Mesenchymal stem cell (in vitro differentiated cells and primary cell): ENCODE results near the gene ALPP.

ENCODE experiments used
- DNase-seq: peaks from one replicate; pipeline ENCODE4 v3.0.0-alpha.2; 2013
- H2AFZ ChIP-seq: one replicate; pipeline ENCODE4 v1.6.1; 2013; ENCODE audit warnings: low read depth, mild to moderate bottlenecking, control low read depth, inconsistent platforms, low read length, moderate library complexity
- H2AK5ac ChIP-seq: 2 replicates; pipeline ENCODE4 v1.6.1; 2013; ENCODE audit warnings: low read length, moderate library complexity, mild to moderate bottlenecking, inconsistent platforms; ENCODE audit not compliant: severe bottlenecking
- H2BK120ac ChIP-seq: one replicate; pipeline ENCODE4 v1.6.1; 2013; ENCODE audit warnings: low read depth, mild to moderate bottlenecking, inconsistent platforms, low read length, moderate library complexity
- H2BK12ac ChIP-seq, 2 experiments: one replicate each; pipeline ENCODE4 v1.6.1; 2013; ENCODE audit warnings: inconsistent platforms in 2 of 2, low read length in 2 of 2, mild to moderate bottlenecking in 2 of 2, moderate library complexity in 2 of 2, control low read depth in 1 of 2
- H2BK15ac ChIP-seq: one replicate; pipeline ENCODE4 v1.6.1; 2013; ENCODE audit warnings: mild to moderate bottlenecking, low read depth, inconsistent platforms; ENCODE audit not compliant: poor library complexity, severe bottlenecking
- H2BK5ac ChIP-seq: 2 replicates; pipeline ENCODE4 v1.6.1; 2013; ENCODE audit warnings: low read depth, mild to moderate bottlenecking, low read length, control low read depth, inconsistent platforms; ENCODE audit not compliant: poor library complexity, severe bottlenecking
- H3K14ac ChIP-seq, 2 experiments: one replicate each; pipeline ENCODE4 v1.6.1; 2013; ENCODE audit warnings: inconsistent platforms in 2 of 2, low read length in 2 of 2, control low read depth in 1 of 2, mild to moderate bottlenecking in 1 of 2, moderate library complexity in 1 of 2
- H3K18ac ChIP-seq, 2 experiments: one replicate each; pipeline ENCODE4 v1.6.1; 2013; ENCODE audit warnings: inconsistent platforms in 2 of 2, low read length in 2 of 2, control low read depth in 1 of 2, low read depth in 1 of 2, mild to moderate bottlenecking in 1 of 2
- H3K23ac ChIP-seq, 2 experiments: one replicate each; pipeline ENCODE4 v1.6.1; 2013; ENCODE audit warnings: inconsistent platforms in 2 of 2, low read length in 2 of 2, mild to moderate bottlenecking in 2 of 2, moderate library complexity in 2 of 2, control low read depth in 1 of 2
- H3K27ac ChIP-seq: 2 replicates; pipeline ENCODE4 v1.5.1; 2013; ENCODE audit warnings: mild to moderate bottlenecking, moderate library complexity, low read length, control low read depth, inconsistent platforms; ENCODE audit not compliant: poor library complexity, severe bottlenecking
- H3K27me3 ChIP-seq, 2 experiments: 2 replicates each; pipeline versions ENCODE4 v1.6.1 to v1.7.0; 2013; ENCODE audit warnings: low read length in 2 of 2, mild to moderate bottlenecking in 2 of 2, moderate library complexity in 2 of 2, control low read depth in 1 of 2, inconsistent platforms in 1 of 2; ENCODE audit not compliant: control insufficient read depth in 1 of 2, insufficient read depth in 1 of 2
- H3K36me3 ChIP-seq, 2 experiments: 2 replicates each; pipeline versions ENCODE4 v1.6.1 to v1.7.0; 2013; ENCODE audit warnings: low read length in 2 of 2, control low read depth in 1 of 2, inconsistent platforms in 1 of 2, low read depth in 1 of 2, mild to moderate bottlenecking in 1 of 2; ENCODE audit not compliant: insufficient read depth in 2 of 2, control insufficient read depth in 1 of 2
- H3K4ac ChIP-seq, 2 experiments: one replicate each; pipeline ENCODE4 v1.6.1; 2013; ENCODE audit warnings: inconsistent platforms in 2 of 2, low read length in 2 of 2, mild to moderate bottlenecking in 2 of 2, moderate library complexity in 2 of 2, control low read depth in 1 of 2, low read depth in 1 of 2
- H3K4me1 ChIP-seq: 2 replicates; pipeline ENCODE4 v1.6.1; 2013; ENCODE audit warnings: low read depth, low read length, control low read depth; ENCODE audit not compliant: control insufficient read depth, insufficient read depth
- H3K4me2 ChIP-seq: 2 replicates; pipeline ENCODE4 v1.6.1; 2013; ENCODE audit warnings: low read length, mild to moderate bottlenecking, inconsistent platforms; ENCODE audit not compliant: poor library complexity, severe bottlenecking
- H3K4me3 ChIP-seq, 2 experiments: 2 replicates each; pipeline versions ENCODE4 v1.5.1 to v1.7.0; 2013; ENCODE audit warnings: low read length in 2 of 2, mild to moderate bottlenecking in 2 of 2, control low read depth in 1 of 2, low read depth in 1 of 2; ENCODE audit not compliant: insufficient read depth in 1 of 2
- H3K79me1 ChIP-seq: replicated peaks from 2 replicates; pipeline ENCODE4 v1.6.1; 2013; ENCODE audit warnings: mild to moderate bottlenecking, control low read depth, low read length, inconsistent platforms; ENCODE audit not compliant: poor library complexity, severe bottlenecking
- H3K9ac ChIP-seq: 2 replicates; pipeline ENCODE4 v1.7.0; 2013; ENCODE audit warnings: mild to moderate bottlenecking, low read length, moderate library complexity
- H3K9me3 ChIP-seq: 2 replicates; pipeline ENCODE4 v1.7.0; 2013; ENCODE audit warnings: mild to moderate bottlenecking, low read length; ENCODE audit not compliant: control insufficient read depth
- H4K8ac ChIP-seq: one replicate; pipeline ENCODE4 v1.6.1; 2013; ENCODE audit warnings: inconsistent platforms, mild to moderate bottlenecking, low read length, moderate library complexity
- H4K91ac ChIP-seq: one replicate; pipeline ENCODE4 v1.6.1; 2013; ENCODE audit warnings: mild to moderate bottlenecking, low read length, inconsistent platforms
- WGBS: methylation state at CpG from one replicate; pipeline ENCODE4 v1.1.7; 2013; ENCODE audit warnings: mixed read lengths; 5-methylcytosine and 5-hydroxymethylcytosine counted together

The ALPP gene

GRCh38 chr2:232347369-232347768, 31.2 kb upstream of the ALPP start:
- Histone ChIP-seq H3K9ac (no peak overlapping the region), H3K36me3 (no peaks in the 10 kb centered on the region), H4K91ac (no peak overlapping the region), H2BK12ac (no peak overlapping the region), H3K4me2 (no peak overlapping the region), H3K18ac (no peak overlapping the region), H3K79me1 (no peaks in the 10 kb centered on the region), H2BK5ac (no peak overlapping the region), H3K14ac (no peak overlapping the region), H2AK5ac (no peak overlapping the region), H4K8ac (no peak overlapping the region), H2BK15ac (no peak overlapping the region), H2AFZ (no peak overlapping the region), H3K9me3 (no peaks in the 10 kb centered on the region), H3K27ac (no peak overlapping the region), H3K27me3 (peaks cover 31 to 73% of the 10 kb centered on the region in 2 experiments), H3K4me1 (peaks cover 3% of the 10 kb centered on the region), H3K23ac (no peak overlapping the region), H2BK120ac (no peak overlapping the region), H3K4me3 (no peak overlapping the region), H3K4ac (no peak overlapping the region)
- DNase-seq, result no peak
- 95% methylated on average over 5 of the region's 6 CpGs for WGBS

- Histone ChIP-seq H3K4me2 (no peak overlapping the region), H4K8ac (no peak overlapping the region), H2BK120ac (no peak overlapping the region), H3K27me3 (peaks cover 27 to 76% of the 10 kb centered on the region in 2 experiments), H3K4me1 (peaks cover 3% of the 10 kb centered on the region), H3K4ac (no peak overlapping the region), H3K14ac (no peak overlapping the region), H2AFZ (no peak overlapping the region), H2BK15ac (no peak overlapping the region), H2BK5ac (no peak overlapping the region), H2BK12ac (no peak overlapping the region), H3K9ac (no peak overlapping the region), H3K23ac (no peak overlapping the region), H2AK5ac (no peak overlapping the region), H3K9me3 (no peaks in the 10 kb centered on the region), H3K4me3 (no peak overlapping the region), H3K18ac (no peak overlapping the region), H3K79me1 (no peaks in the 10 kb centered on the region), H3K27ac (no peak overlapping the region), H4K91ac (no peak overlapping the region), H3K36me3 (no peaks in the 10 kb centered on the region)
- 78% methylated on average over 6 of the region's 6 CpGs for WGBS
- DNase-seq, result no peak
Observed at GRCh38 chr2:232348936-232349335, 29.6 kb upstream of the ALPP start.

GRCh38 chr2:232349546-232349945, 29.0 kb upstream of the ALPP start:
- H2BK5ac ChIP-seq, result no peak overlapping the region
- H3K14ac ChIP-seq, result no peak overlapping the region
- no peak overlapping the region for H2BK15ac ChIP-seq
- H3K27me3 ChIP-seq, result peaks cover 27 to 77% of the 10 kb centered on the region in 2 experiments
- peaks cover 3% of the 10 kb centered on the region for H3K4me1 ChIP-seq
- H2BK12ac ChIP-seq, result no peak overlapping the region
- H4K8ac ChIP-seq, result no peak overlapping the region
- 87% methylated on average over 7 of the region's 7 CpGs for WGBS
- H3K23ac ChIP-seq, result no peak overlapping the region
- H3K36me3 ChIP-seq, result no peaks in the 10 kb centered on the region
- H2AK5ac ChIP-seq, result no peak overlapping the region
- H4K91ac ChIP-seq, result no peak overlapping the region
- no peak overlapping the region for H3K9ac ChIP-seq
- no peaks in the 10 kb centered on the region for H3K9me3 ChIP-seq
- H3K27ac ChIP-seq, result no peak overlapping the region
- H3K4me2 ChIP-seq, result no peak overlapping the region
- H2AFZ ChIP-seq, result no peak overlapping the region
- DNase-seq, result no peak
- no peak overlapping the region for H3K18ac ChIP-seq
- no peak overlapping the region for H2BK120ac ChIP-seq
- no peaks in the 10 kb centered on the region for H3K79me1 ChIP-seq
- H3K4ac ChIP-seq, result no peak overlapping the region
- no peak overlapping the region for H3K4me3 ChIP-seq

GRCh38 chr2:232349946-232350635, 28.5 kb upstream of the ALPP start:
- peaks cover 3% of the 10 kb centered on the region for H3K4me1 ChIP-seq
- H3K18ac ChIP-seq, result no peak overlapping the region
- no peak overlapping the region for H2BK12ac ChIP-seq
- H3K79me1 ChIP-seq, result no peaks in the 10 kb centered on the region
- H3K4me2 ChIP-seq, result no peak overlapping the region
- H2BK15ac ChIP-seq, result no peak overlapping the region
- H3K4ac ChIP-seq, result no peak overlapping the region
- H3K9me3 ChIP-seq, result no peaks in the 10 kb centered on the region
- H2AK5ac ChIP-seq, result no peak overlapping the region
- H2BK120ac ChIP-seq, result no peak overlapping the region
- H3K27me3 ChIP-seq, result peaks cover 26 to 77% of the 10 kb centered on the region in 2 experiments
- no peak overlapping the region for H2BK5ac ChIP-seq
- H3K14ac ChIP-seq, result no peak overlapping the region
- 89% methylated on average over 14 of the region's 14 CpGs for WGBS
- no peak overlapping the region for H4K8ac ChIP-seq
- H3K9ac ChIP-seq, result no peak overlapping the region
- no peaks in the 10 kb centered on the region for H3K36me3 ChIP-seq
- H3K4me3 ChIP-seq, result no peak overlapping the region
- H4K91ac ChIP-seq, result no peak overlapping the region
- H2AFZ ChIP-seq, result no peak overlapping the region
- no peak overlapping the region for H3K23ac ChIP-seq
- no peak overlapping the region for H3K27ac ChIP-seq
- no peak for DNase-seq
